HG03103 (cell line): ENCODE measurements around the gene ADGRG3.
"Not testable (repeated sequence)": the region's sequence is repeated elsewhere in the genome, so short reads cannot be mapped to it uniquely, and the experiment has no call there.

Experiments used
- ATAC-seq: cut with Tn5 transposase; IDR thresholded peaks from one replicate; pipeline ENCODE4 v1.9.1; 2021; ENCODE audit warnings: low read depth; ENCODE audit not compliant: unreplicated experiment

The ADGRG3 gene

GRCh38 chr16:57661936-57662906, 5.9 kb upstream of the ADGRG3 start:
- ATAC-seq, result no peak

DNA sequence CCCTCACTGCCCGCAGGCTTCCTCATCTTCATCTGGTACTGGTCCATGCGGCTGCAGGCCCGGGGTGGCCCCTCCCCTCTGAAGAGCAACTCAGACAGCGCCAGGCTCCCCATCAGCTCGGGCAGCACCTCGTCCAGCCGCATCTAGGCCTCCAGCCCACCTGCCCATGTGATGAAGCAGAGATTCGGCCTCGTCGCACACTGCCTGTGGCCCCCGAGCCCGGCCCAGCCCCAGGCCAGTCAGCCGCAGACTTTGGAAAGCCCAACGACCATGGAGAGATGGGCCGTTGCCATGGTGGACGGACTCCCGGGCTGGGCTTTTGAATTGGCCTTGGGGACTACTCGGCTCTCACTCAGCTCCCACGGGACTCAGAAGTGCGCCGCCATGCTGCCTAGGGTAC, 4.7 kb upstream of the ADGRG3 start:
- no peak for ATAC-seq

GRCh38 chr16:57663917-57664661, 4.0 kb upstream of the ADGRG3 start:
- ATAC-seq, result no peak

DNA sequence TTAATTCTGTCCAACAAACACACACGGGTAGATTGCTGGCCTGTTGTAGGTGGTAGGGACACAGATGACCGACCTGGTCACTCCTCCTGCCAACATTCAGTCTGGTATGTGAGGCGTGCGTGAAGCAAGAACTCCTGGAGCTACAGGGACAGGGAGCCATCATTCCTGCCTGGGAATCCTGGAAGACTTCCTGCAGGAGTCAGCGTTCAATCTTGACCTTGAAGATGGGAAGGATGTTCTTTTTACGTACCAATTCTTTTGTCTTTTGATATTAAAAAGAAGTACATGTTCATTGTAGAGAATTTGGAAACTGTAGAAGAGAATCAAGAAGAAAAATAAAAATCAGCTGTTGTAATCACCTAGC, 3.5 kb upstream of the ADGRG3 start:
- ATAC-seq, result no peak

GRCh38 chr16:57665541-57665940, 2.6 kb upstream of the ADGRG3 start:
- no peak for ATAC-seq

GRCh38 chr16:57666353-57667047, 1.6 kb upstream of the ADGRG3 start:
- ATAC-seq, result no peak

- ATAC-seq, result no peak
These were observed 1.0 kb upstream of the ADGRG3 start for GRCh38 chr16:57667048-57667525.

DNA sequence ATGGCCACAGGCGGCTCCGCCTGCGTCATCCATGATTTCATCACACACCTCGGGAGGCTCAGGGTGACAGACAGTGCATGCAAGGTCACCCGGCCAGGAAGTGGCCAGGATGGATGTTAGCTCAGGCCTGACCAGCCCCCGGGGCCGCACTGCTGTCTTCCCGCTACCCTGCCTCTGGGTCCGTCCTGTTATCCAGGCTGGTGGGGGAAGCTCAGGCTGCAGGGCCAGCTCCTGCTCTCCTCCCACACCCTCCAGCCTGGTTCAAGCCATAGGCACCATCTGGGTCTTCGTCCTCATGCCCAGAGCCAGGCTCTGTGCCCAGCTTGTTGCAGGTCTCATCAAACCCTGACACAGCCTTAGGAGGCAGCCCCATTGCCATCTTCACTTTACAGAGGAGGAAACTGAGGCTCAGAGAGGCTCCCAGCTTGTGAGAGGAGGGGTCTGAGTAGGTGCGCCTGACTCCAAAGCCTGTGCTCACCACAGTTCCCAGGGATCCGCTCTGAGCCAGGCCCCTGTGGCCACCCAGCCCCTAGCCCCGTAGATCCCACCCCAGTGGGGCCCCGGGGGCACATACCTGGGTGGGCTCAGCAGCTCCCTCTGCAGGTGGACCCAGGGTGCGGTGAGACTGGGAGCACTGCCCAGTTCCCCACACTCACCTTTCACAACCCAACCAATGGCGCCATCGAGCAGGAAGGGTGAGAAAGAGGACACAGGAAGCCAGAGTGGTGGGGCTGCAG, 412 bp upstream of the ADGRG3 start:
- no peak for ATAC-seq

DNA sequence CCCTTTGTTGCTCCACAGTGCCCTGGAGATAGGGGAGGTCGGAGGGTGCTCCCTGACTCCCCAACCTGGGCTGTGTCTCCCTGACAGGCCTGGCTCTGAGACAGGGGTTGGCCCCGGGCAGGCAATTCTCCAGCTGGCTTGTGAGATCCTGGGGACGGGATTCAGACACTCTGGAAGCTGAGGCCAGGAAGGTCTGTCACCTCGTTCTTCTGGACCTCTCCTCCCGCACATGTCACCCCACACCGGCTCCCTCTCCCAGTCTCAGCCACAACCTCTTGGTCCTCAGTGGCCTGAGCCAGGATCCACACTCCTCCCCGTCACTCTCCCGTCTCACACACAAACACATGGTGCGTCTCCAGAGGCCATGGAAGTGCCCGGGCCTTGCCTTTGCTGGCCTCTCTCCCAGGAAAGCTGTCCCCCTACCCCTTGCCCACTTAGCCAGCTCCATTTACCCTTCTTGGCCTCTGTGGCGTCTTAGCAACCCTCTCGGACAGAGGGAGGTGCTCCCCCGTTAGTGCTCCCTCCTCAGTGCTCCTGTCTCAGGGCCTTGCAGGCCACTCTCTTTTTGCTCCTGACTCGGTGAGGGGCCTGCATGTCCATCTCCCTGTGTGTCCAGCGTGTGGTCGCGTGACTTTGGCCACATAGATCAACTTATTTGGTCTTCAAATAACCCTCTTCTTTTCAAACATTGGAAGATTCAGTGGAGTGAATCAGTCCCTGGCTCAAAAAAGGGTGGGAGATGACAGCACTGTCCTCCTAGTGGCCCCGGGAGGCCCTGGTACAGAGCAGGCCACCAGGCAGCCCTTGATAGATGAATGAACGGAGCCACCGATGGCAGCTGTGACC, 747 bp downstream of the ADGRG3 start:
- no peak for ATAC-seq

GRCh38 chr16:57669476-57670162, 1.5 kb downstream of the ADGRG3 start:
- no peak for ATAC-seq

- no peak for ATAC-seq
These were observed 2.1 kb downstream of the ADGRG3 start for GRCh38 chr16:57670196-57670595.

DNA sequence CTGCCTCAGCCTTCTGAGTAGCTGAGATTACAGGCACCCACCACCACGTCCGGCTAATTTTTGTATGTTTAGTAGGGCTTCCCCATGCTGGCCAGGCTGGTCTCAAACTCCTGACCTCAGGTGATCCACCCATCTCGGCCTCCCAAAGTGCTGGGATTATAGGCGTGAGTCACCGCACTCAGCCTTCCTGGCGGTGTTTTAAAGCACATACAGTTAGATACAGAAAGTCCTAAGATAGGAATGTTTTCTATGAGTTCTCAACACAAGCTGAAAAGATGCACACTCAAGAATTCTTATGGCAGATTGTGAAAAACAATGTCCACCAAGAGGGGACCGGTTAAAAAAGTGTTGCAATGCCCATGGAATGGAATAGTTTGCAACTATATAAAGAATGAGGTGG, 3.3 kb downstream of the ADGRG3 start:
- not testable (repeated sequence) for ATAC-seq

GRCh38 chr16:57672416-57672815, 4.3 kb downstream of the ADGRG3 start:
- ATAC-seq, result no peak

DNA sequence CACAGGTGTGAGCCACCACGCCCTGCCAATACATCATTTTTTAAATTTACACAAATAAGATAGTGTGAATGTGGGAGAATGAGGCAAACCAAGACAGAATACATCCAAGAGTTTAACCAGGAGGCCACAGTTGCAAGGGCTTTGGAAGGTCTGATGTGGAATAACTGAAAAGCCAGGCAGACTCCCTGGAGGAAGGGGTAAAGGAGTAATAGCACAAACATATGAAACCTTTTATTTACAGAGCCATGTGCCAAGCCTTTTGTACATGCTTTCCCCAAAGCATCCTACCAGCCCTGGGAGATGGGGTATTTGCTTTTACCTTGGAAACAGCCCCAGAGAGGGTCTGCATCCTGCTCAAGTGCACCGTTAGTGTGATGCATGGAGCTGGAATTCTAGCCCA, 4.7 kb downstream of the ADGRG3 start:
- ATAC-seq, result no peak

DNA sequence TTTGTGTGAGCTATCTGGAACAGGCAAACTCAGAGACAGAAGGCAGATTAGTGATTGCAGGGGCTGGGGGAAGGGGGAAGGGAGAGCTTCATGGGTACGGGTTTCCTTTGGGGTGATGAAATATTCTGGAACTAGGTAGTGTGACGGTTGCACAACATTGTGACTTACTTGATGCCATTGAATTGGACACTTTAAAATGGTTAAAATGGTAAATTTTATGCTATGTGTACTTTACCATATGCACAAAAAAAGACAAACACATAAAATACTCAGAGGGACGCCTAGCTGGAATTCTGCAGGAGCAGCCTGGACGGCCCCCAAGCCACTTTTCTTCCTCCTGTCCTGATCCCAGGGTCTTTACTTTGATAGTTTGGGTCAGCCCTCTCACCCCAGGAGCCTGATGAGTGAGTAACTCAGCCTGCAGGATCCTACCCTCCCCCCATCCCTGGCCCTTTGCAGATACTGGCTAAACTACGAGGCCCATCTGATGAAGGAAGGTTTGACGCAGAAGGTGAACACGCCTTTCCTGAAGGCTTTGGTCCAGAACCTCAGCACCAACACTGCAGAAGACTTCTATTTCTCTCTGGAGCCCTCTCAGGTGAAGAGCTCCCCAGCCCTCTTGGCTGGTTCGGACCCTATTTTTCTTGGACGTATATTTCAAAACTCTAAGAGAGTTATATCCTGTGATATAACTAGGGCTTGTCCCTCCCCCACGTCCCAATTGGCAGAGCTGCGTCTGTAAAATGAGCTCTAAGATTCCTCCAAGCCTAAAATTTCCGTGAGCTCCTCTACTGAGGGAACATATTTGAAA, 7.8 kb downstream of the ADGRG3 start:
- ATAC-seq, result no peak

DNA sequence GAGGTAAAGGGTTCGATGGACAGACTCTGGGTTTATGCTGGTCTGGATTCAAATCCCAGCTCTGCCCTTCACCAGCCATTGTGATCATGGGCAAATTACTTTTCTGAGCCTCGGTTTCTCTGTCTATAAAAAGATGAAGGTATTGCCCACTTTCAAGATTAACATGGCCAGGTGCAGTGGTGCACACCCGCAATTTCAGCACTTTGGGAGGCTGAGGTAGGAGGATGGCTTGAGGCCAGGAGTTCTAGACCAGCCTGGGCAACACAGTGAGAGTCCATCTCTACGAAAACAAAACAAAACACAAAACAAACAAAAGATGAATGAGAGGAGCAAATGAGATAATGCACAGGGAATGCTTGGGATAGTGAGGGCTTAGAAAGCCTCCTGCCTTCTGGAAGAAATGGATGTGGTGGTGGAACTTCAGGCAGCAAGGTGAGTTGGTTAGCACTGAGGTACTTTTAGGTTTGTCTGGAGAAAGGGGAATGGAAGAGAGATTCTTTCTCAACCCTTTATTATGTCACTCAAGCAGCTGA, 8.5 kb downstream of the ADGRG3 start:
- no peak for ATAC-seq

- no peak for ATAC-seq
These were observed 9.7 kb downstream of the ADGRG3 start for GRCh38 chr16:57677622-57678369.
